GM21576 (cell line): ENCODE results near the gene PGLYRP3.

ENCODE experiments used
- ATAC-seq: cut with Tn5 transposase; IDR thresholded peaks from one replicate; pipeline ENCODE4 v1.9.1; 2021; ENCODE audit warnings: mild to moderate bottlenecking, moderate library complexity; ENCODE audit not compliant: unreplicated experiment

PGLYRP3 gene, protein sequence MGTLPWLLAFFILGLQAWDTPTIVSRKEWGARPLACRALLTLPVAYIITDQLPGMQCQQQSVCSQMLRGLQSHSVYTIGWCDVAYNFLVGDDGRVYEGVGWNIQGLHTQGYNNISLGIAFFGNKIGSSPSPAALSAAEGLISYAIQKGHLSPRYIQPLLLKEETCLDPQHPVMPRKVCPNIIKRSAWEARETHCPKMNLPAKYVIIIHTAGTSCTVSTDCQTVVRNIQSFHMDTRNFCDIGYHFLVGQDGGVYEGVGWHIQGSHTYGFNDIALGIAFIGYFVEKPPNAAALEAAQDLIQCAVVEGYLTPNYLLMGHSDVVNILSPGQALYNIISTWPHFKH

GRCh38 chr1:153312570-153313186 is at the start of gene PGLYRP3:
Gene PGLYRP3, minus strand, starts transcription at chr1:153312952. Its CDS starts 2,287 bp downstream, at chr1:153310665.
- no peak for ATAC-seq

- no peak for ATAC-seq
These were observed 49.5 kb upstream of the PGLYRP3 start for GRCh38 chr1:153362187-153362775.

- no peak for ATAC-seq
These were observed 48.8 kb upstream of the PGLYRP3 start for GRCh38 chr1:153361480-153362109.

GRCh38 chr1:153360592-153361479 is 48.1 kb upstream of the PGLYRP3 start:
- no peak for ATAC-seq

DNA sequence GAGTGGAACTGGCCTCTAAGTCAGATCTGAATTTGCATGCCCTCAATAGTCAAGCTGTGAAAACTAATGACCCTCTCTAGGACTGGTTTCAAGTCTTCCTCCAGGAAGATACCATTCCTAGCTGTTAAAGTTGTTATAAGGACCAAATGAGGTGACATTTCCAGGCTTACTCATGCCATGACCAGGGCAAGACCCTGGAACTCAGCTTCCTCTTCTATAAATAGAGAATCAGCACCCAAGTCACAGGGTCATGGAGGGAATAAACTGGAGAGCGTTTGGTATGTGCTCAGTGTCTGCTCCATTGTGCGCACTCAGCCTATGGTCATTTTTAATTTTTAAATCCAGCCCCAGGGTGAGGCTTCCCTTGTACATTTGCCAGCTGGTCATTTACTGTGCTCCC is 47.4 kb upstream of the PGLYRP3 start:
- ATAC-seq: no peak

GRCh38 chr1:153359241-153359640 is 46.5 kb upstream of the PGLYRP3 start:
- ATAC-seq: no peak

- no peak for ATAC-seq
These were observed 45.9 kb upstream of the PGLYRP3 start for GRCh38 chr1:153358691-153358975.

DNA sequence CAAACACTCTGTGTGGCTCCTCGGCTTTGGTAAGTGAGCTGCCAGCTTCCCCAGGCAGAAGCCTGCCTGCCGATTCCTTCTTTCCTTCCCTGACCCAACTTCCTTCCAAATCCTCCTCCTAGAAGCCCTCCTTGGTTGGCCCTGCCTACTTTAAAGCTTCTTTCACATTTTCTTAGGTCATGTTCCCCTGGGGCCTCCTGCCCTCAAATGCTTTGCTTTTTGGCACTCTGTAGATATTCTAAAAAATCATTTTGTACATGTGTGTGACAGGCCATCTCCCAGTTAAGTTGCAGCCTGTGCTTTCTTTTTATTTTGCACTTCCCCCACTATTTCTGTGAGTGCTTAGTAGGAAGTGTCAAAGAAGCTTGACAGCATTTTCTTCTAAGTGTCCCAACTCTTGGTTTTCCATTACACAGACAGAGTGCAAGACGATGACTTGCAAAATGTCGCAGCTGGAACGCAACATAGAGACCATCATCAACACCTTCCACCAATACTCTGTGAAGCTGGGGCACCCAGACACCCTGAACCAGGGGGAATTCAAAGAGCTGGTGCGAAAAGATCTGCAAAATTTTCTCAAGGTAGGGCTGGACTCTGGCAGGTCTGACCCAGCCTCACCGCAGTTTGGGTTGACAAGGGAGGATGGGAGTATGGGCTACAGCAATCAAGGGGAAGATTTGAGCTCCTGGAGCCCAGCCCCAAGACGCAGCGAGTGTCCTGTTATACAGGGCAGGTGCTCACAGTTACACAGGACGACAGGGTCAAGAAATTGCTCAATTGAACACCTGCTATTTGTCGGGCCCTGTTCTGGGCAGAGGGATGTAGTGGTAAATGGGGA is 45.3 kb upstream of the PGLYRP3 start, which contains the start of gene S100A9:
Gene S100A9 (plus strand): TSS at position 2 of the 838 bp plus-strand sequence. CDS start 430 bp downstream, at position 432.
- ATAC-seq: no peak

DNA sequence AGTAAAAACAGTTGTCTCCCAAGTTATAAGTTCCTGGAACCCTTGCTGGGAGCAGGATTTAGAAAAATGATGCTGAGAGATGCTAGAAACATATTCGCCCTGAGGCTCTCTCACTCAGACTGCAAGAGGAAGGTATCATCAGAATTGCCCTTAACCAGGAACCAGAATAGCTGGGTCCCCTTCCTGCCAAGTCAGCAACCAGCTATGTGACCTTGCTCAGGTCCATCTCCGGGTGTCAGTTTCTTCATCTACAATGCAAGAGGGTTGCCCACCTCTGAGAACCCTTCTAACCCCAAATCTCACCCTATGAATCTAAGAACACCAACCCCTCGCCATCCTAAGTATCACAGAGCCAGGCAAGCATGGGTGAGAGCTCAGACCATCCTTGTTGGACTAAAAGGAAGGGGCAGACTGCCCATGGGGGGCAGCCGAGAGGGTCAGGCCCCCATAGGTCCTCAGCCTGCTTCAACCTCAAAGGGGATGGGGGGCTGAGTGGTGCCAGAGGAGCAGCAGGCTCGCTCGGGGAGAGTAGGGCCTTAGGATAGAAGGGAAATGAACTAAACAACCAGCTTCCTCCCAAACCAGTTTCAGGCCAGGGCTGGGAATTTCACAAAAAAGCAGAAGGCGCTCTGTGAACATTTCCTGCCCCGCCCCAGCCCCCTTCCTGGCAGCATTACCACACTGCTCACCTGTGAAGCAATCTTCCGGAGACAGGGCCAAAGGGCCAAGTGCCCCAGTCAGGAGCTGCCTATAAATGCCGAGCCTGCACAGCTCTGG is 44.5 kb upstream of the PGLYRP3 start:
- no peak for ATAC-seq

DNA sequence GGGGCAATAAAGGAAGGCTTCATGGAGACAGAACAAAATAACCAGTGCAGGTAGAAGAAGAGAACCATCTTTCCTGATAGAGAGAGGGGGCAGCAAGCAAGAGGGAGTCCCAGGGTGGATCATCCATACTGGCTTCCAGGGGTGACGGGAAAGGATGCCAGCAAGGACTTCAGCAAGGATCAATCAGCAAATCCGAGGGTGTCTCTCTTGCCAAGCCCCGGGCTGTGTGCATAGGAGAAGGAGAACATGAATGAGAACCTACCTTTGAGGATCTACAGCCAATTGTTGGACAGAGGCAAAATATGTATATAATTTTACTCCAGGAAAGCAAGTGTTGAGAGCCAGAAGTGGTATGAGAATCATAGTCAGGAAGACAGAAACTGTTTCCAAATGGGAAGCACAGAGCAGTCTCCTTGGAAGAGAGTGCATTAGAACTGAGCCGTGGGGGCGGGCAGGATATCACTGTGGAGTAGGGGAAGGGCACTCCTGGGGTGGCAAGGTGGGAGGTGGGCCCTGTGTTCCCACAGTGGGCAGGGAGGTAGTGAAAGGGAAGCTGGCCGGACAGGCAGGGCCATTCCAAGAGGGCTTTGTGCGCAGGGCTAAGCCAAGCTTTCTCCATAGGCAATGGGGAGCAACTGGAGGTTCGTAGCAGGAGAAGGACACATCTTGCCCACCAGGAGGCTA is 43.8 kb upstream of the PGLYRP3 start:
- ATAC-seq: no peak

DNA sequence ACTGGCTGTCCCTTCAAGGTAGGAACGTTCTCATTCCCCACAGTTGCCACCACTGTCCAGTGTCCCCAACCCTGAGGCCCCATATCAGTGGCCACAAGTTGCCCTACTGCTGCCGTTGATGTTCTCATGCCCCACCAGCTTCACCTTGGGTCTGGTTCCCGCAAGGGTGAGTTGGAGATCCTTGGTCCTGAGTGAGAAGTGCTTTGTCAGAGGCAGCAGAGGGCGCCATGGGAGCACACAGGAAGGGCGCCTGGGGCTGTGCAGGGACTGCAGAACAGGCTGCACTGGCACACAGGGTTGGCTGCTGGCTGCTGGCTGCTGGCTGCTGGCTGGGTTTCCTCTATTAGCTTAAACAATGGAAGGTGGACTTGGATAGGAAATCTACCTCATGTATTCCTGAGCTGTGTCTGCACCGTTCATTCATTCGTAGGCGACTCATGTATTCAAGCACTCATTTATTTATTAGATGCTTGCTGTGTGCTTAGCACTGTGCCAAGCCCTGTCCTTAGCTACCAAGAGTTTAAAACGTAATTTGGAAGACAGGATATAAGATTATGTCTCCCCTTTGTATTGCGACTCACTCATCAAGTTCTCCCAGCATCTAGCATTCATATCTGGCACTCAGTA is 42.8 kb upstream of the PGLYRP3 start:
- no peak for ATAC-seq

DNA sequence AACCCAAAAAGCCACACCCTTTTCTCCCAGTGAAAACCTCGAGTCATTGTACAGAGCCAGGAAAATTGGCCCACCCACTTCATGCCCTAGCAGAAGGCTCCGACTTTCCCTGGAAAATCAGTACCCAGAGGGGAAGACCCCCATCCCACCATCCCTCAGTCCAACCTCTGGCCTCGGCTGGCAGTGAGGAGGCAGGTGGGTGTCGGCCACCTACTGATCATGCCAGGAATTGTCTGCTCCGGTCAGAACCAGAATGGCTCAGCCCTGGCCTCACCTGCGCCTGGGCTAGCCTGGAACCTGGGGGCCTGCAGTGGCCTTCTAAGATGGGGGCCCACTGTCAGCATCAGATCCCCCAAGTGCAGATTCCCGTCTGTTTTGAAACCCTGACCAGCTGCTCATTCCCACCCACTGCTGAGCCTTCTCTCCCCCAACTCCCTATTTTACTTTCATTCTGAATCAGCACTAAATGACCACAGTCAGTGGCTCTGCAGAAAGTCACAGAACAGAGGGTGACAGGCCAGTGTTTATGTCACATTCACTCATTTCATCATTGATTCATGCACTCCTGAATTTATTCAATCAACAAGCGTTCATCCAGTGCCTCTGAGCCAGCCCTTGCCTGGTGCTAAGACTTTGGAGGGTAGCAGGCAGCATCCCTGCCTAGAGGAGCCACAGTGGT is 41.9 kb upstream of the PGLYRP3 start:
- ATAC-seq: no peak

DNA sequence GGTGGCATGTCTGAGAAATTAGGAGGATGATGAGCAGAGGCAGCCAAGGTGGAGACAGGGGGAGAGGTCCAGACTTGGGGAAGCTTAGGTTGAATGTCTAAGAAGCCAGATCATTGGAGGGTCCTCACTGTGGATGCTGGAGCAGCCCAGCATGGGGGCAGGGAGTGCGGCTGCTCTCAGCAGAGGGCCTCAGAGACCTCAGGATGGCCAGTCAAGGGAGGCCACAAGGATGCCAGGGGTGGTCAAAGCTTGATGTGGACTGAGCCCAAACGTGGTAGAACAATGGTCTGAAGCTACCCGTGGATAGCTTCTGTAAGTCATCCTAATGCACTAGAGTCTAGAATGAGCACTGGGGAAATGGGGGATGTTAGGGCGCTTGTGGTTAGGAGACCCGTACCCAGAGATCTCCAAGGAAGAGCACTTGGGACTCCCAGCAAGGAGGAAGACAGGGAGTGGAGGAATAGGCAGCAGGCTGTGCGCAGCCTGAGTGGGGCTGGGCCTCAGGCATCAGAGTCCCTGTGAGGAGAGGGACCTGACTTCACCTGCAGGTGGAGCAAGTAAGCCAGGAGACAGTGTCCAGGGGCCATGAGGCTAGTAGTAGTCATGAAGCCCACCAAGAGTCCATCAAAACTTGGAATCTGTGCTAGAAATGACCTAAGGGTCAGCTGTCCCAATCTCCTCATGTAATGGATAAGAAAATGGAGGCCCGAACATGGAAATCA is 40.6 kb upstream of the PGLYRP3 start:
- no peak for ATAC-seq

GRCh38 chr1:153352523-153352922 is 39.8 kb upstream of the PGLYRP3 start:
- no peak for ATAC-seq

GRCh38 chr1:153350321-153350957 is 37.7 kb upstream of the PGLYRP3 start:
- no peak for ATAC-seq
